Measurements from ENCODE around the gene LDAF1.
"Not testable (repeated sequence)": the region's sequence is repeated elsewhere in the genome, so short reads cannot be mapped to it uniquely, and the experiment has no call there.

Gene LDAF1

DNA sequence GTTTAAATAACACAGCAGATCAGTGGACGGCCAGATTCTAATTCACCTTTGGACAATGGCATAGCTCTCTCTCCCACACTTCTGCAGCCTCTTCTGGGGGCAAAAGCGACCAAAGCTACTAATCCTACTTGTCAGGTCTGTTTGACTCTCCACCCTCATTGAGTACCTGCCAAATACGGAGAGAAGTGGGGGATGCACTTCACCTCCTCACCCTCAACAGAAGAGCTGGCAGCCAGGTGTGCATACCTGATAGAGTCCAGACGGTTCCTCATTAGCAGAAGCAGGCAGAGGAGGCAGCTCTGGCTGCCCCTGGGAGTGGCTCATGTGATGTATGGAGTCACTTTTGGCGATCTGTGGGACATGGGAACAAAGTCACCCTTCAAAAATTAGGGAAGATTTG is 12.7 kb upstream of the LDAF1 start:
- Histone ChIP-seq H3K36me3 (ENCODE audit: control insufficient read depth in 2 of 2, insufficient read depth in 2 of 2, low read length in 2 of 2) (no peaks in the 10 kb centered on the region), H3K4me1 (ENCODE audit: control insufficient read depth in 2 of 2, insufficient read depth in 2 of 2, low read length in 2 of 2) (peaks cover 0 to 1% of the 10 kb centered on the region in 2 donors), H3K9ac (ENCODE audit: low read depth in 1 of 2, low read length in 2 of 2) (no peak overlapping the region), H3K9me3 (ENCODE audit: control insufficient read depth in 2 of 2, low read length in 2 of 2) (no peaks in the 10 kb centered on the region), H3K27me3 (ENCODE audit: control insufficient read depth in 2 of 2, insufficient read depth in 2 of 2, low read length in 2 of 2) (peaks cover 3 to 4% of the 10 kb centered on the region in 2 donors), H3K4me3 (ENCODE audit: low read length in 2 of 2) (no peak overlapping the region), H3K27ac (ENCODE audit: low read depth in 2 of 2, low read length in 2 of 2) (no peak overlapping the region)

DNA sequence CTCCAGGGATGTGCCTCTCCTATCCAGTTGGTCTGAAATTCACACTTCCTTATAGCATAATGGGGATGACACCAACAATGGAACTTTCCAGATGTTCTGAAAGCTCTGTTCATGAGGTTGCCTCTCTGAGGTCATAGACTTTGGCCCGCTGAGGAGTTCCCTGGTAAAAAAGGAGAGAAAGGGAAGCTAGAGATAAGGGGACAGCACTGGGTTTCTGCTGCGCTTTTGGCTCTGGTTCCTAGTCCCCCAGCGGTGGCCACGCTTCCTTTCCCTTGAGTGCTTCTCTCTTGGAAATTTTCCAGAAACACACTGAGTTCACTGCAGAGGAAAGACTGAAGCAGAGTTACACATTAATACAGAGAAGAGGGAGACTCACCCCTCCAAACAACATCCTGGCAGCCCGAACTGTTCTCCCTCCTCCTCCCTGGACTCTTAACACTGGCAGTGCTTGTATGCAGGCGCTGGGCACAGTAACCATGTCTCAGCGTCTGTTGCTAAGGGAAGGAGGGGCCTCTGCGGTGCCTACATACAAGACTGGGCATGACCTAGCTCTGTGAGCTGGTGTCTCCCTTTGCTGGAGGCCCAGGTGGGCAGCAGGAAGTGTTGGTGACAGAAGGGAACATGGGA is 8.0 kb upstream of the LDAF1 start, which contains the start of gene DNAH3:
DNAH3 (minus strand) TSS at position 472 of the 627 bp plus-strand sequence. CDS start 527 bp downstream, outside the sequence.
- Histone ChIP-seq H3K9me3 (ENCODE audit: control insufficient read depth in 2 of 2, low read length in 2 of 2) (no peaks in the 10 kb centered on the region), H3K27me3 (ENCODE audit: control insufficient read depth in 2 of 2, insufficient read depth in 2 of 2, low read length in 2 of 2) (peaks cover 0 to under 1% of the 10 kb centered on the region in 2 donors), H3K36me3 (ENCODE audit: control insufficient read depth in 2 of 2, insufficient read depth in 2 of 2, low read length in 2 of 2) (no peaks in the 10 kb centered on the region), H3K4me3 (ENCODE audit: low read length in 2 of 2) (no peak within 1 kb of the TSS), H3K27ac (ENCODE audit: low read depth in 2 of 2, low read length in 2 of 2) (no peak within 1 kb of the TSS), H3K9ac (ENCODE audit: low read depth in 1 of 2, low read length in 2 of 2) (no peak within 1 kb of the TSS), H3K4me1 (ENCODE audit: control insufficient read depth in 2 of 2, insufficient read depth in 2 of 2, low read length in 2 of 2) (peaks cover 0 to 3% of the 10 kb centered on the region in 2 donors)

DNA sequence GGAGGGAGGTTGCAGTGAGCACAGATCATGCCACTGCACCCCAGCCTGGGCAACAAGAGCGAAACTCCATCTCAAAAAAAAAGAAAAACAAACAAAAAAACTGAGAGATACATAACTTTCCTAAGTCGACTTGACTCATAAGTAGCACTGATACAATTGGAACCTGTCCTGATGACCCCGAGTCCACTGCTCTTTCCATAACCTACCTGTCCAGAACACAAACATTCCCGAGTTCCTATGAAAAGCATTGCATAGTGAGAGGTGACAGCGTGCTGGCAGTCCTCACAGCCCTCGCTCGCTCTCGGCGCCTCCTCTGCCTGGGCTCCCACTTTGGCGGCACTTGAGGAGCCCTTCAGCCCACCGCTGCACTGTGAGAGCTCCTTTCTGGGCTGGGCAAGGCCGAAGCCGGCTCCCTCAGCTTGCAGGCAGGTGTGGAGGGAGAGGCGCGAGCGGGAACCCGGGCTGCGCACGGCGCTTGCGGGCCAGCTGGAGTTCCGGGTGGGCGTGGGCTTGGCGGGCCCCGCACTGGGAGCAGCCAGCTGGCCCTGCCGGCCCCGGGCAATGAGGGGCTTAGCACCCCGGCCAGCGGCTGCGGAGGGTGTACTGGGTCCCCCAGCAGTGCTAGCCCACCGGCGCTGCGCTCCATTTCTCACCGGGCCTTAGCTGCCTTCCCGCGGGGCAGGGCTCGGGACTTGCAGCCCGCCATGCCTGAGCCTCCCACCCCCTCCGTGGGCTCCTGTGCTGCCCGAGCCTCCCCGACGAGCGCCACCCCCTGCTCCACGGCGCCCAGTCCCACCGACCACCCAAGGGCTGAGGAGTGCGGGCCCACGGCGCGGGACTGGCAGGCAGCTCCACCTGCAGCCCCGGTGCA is 6.1 kb upstream of the LDAF1 start:
- not testable (repeated sequence) for H3K4me1 ChIP-seq (ENCODE audit: control insufficient read depth in 2 of 2, insufficient read depth in 2 of 2, low read length in 2 of 2); H3K9ac ChIP-seq (ENCODE audit: low read depth in 1 of 2, low read length in 2 of 2); H3K36me3 ChIP-seq (ENCODE audit: control insufficient read depth in 2 of 2, insufficient read depth in 2 of 2, low read length in 2 of 2); H3K27ac ChIP-seq (ENCODE audit: low read depth in 2 of 2, low read length in 2 of 2); H3K27me3 ChIP-seq (ENCODE audit: control insufficient read depth in 2 of 2, insufficient read depth in 2 of 2, low read length in 2 of 2); H3K9me3 ChIP-seq (ENCODE audit: control insufficient read depth in 2 of 2, low read length in 2 of 2); H3K4me3 ChIP-seq (ENCODE audit: low read length in 2 of 2)

DNA sequence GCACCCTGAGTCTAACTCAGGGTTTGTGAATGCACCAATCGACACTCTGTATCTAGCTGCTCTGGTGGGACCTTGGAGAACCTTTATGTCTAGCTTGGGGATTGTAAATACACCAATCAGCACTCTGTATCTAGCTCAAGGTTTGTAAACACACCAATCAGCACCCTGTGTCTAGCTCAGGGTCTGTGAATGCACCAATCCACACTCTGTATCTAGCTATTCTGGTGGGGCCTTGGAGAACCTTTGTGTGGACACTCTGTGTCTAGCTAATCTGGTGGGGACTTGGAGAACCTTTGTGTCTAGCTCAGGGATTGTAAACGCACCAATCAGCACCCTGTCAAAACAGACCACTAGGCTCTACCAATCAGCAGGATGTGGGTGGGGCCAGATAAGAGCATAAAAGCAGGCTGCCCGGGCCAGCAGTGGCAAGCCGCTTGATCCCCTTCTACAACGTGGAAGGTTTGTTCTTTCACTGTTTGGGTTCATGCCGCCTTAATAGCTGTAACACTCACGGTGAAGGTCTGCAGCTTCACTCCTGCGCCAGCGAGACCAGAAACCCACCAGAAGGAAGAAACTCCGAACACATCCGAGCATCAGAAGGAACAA is 5.2 kb upstream of the LDAF1 start:
- not testable (repeated sequence) for H3K27ac ChIP-seq (ENCODE audit: low read depth in 2 of 2, low read length in 2 of 2); H3K9me3 ChIP-seq (ENCODE audit: control insufficient read depth in 2 of 2, low read length in 2 of 2); H3K36me3 ChIP-seq (ENCODE audit: control insufficient read depth in 2 of 2, insufficient read depth in 2 of 2, low read length in 2 of 2); H3K4me3 ChIP-seq (ENCODE audit: low read length in 2 of 2); H3K9ac ChIP-seq (ENCODE audit: low read depth in 1 of 2, low read length in 2 of 2); H3K27me3 ChIP-seq (ENCODE audit: control insufficient read depth in 2 of 2, insufficient read depth in 2 of 2, low read length in 2 of 2)
- peaks cover 12 to 15% of the 10 kb centered on the region in 2 donors for H3K4me1 ChIP-seq (ENCODE audit: control insufficient read depth in 2 of 2, insufficient read depth in 2 of 2, low read length in 2 of 2)

DNA sequence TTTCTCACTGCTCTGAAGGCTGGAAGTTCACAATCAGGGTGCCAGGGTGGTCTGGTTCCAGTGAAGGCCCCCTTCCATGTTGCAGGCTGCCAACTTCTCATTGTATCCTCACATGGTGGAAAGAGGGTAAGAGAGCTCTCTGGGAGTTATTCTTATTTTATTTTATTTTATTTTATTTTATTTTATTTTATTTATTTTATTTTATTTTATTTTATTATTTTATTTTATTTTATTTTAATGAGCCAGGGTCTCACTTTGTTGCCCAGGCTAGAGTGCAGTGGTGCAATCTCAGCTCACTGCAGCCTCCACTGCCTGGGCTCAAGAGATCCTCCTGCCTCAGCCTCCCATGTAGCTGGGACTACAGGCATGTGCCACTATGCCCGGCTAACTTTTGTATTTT is 2.5 kb upstream of the LDAF1 start:
- peaks cover 13 to 19% of the 10 kb centered on the region in 2 donors for H3K4me1 ChIP-seq (ENCODE audit: control insufficient read depth in 2 of 2, insufficient read depth in 2 of 2, low read length in 2 of 2)
- H3K4me3 ChIP-seq (ENCODE audit: low read length in 2 of 2); H3K27ac ChIP-seq (ENCODE audit: low read depth in 2 of 2, low read length in 2 of 2); H3K27me3 ChIP-seq (ENCODE audit: control insufficient read depth in 2 of 2, insufficient read depth in 2 of 2, low read length in 2 of 2); H3K9me3 ChIP-seq (ENCODE audit: control insufficient read depth in 2 of 2, low read length in 2 of 2); H3K9ac ChIP-seq (ENCODE audit: low read depth in 1 of 2, low read length in 2 of 2); H3K36me3 ChIP-seq (ENCODE audit: control insufficient read depth in 2 of 2, insufficient read depth in 2 of 2, low read length in 2 of 2): not testable (repeated sequence)

DNA sequence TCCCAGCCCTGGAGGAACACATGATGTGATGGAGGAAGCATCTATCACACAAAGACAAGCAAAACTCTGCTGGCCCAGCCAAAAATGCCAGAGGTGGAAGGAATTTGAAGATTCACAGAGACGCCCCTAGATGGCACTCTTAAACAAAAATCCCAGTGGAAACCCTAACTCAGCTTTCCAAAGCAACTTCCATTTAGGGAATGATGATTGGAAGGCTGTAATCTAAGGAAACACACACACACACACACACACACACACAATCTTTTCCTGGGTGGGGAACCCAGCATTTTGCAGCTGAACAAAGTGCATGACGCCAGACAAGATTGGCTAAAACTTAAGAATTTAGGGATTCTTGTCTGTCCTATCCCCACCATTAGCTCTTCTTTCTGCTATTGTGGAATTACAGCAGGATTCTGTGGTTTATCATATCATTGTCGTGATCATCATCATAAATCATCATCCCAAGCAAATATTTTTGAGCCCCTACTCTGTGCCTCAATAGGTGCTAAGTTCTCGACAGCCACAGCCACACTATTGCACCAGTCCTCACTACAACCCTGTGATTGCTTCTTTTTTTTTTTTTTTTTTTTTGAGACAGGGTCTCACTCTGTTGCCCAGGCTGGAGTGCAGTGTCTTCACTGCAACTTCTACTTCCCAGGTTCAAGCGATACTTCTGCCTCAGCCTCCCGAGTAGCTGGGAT is 1.6 kb upstream of the LDAF1 start:
- no peak overlapping the region for H3K27ac ChIP-seq (ENCODE audit: low read depth in 2 of 2, low read length in 2 of 2)
- H3K9ac ChIP-seq (ENCODE audit: low read depth in 1 of 2, low read length in 2 of 2), result peak overlapping the region in 1 of 2 donors; percentile 47
- no peaks in the 10 kb centered on the region for H3K27me3 ChIP-seq (ENCODE audit: control insufficient read depth in 2 of 2, insufficient read depth in 2 of 2, low read length in 2 of 2)
- H3K4me3 ChIP-seq (ENCODE audit: low read length in 2 of 2), result no peak overlapping the region
- no peaks in the 10 kb centered on the region for H3K9me3 ChIP-seq (ENCODE audit: control insufficient read depth in 2 of 2, low read length in 2 of 2)
- H3K4me1 ChIP-seq (ENCODE audit: control insufficient read depth in 2 of 2, insufficient read depth in 2 of 2, low read length in 2 of 2), result peaks cover 13 to 20% of the 10 kb centered on the region in 2 donors
- peaks cover 7 to 9% of the 10 kb centered on the region in 2 donors for H3K36me3 ChIP-seq (ENCODE audit: control insufficient read depth in 2 of 2, insufficient read depth in 2 of 2, low read length in 2 of 2)

DNA sequence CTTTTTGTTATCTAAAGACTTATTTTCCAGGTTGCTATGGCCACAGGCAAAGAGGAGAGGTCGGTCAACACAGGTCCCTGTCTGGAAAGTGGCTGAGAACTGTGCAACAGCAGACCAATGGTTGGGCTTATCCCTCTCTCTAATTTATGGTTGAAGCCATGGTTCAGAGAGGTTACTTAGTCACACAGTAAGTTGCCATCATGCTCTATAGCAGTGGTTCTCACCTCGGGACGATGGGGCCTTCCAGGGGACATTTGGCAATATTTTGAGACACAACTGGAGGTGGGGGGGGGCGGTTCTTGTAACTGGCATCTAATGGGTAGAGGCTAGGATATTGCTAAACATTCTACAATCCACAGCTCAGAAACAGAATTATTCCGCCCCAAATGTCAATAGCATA is 842 bp upstream of the LDAF1 start:
- H3K4me3 ChIP-seq (ENCODE audit: low read length in 2 of 2), result peak overlapping the region in 1 of 2 donors; percentile 86
- H3K9me3 ChIP-seq (ENCODE audit: control insufficient read depth in 2 of 2, low read length in 2 of 2), result no peaks in the 10 kb centered on the region
- peaks cover 13 to 21% of the 10 kb centered on the region in 2 donors for H3K4me1 ChIP-seq (ENCODE audit: control insufficient read depth in 2 of 2, insufficient read depth in 2 of 2, low read length in 2 of 2)
- peaks cover 8 to 12% of the 10 kb centered on the region in 2 donors for H3K36me3 ChIP-seq (ENCODE audit: control insufficient read depth in 2 of 2, insufficient read depth in 2 of 2, low read length in 2 of 2)
- peak overlapping the region; percentile 79 to 86 for H3K9ac ChIP-seq (ENCODE audit: low read depth in 1 of 2, low read length in 2 of 2)
- peak overlapping the region; percentile 62 to 80 for H3K27ac ChIP-seq (ENCODE audit: low read depth in 2 of 2, low read length in 2 of 2)
- H3K27me3 ChIP-seq (ENCODE audit: control insufficient read depth in 2 of 2, insufficient read depth in 2 of 2, low read length in 2 of 2), result no peaks in the 10 kb centered on the region

DNA sequence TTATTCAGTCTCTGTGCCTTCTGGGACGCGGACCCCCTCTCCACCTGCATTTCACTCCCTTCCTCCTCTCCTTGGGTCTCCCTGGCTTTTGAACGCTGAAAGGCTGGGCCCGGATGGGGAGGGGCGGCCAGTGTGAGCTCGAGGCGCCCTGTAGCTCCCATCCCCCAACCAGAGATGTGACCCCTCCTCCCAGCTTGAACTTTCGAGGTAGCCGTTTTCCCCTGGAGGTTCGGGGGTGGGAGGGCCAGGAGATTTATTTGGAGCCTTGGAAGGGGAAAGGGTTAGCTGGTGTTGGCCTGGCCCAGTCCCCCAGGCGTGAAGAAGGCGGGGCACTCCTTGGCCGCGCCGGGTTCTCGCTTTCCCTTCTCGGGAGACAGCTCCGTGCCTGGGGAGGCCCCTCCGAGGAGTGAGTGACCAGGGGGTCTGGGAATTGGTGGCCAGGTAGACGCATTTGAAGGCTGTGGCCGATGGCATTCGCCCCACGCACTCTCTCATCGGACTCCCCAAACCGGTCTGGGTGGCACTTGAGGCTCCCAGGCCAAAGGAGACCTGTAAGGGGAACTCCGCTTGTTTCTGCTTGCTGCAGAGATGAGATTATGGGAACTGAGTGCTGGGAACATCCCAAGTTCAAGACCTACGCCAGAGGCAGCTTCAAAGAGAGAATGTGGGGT is 942 bp downstream of the LDAF1 start:
- H3K4me1 ChIP-seq (ENCODE audit: control insufficient read depth in 2 of 2, insufficient read depth in 2 of 2, low read length in 2 of 2), result peaks cover 13 to 26% of the 10 kb centered on the region in 2 donors
- H3K4me3 ChIP-seq (ENCODE audit: low read length in 2 of 2), result peak overlapping the region; percentile 76 to 86
- H3K27ac ChIP-seq (ENCODE audit: low read depth in 2 of 2, low read length in 2 of 2), result peak overlapping the region; percentile 62 to 80
- peak overlapping the region; percentile 83 to 86 for H3K9ac ChIP-seq (ENCODE audit: low read depth in 1 of 2, low read length in 2 of 2)
- no peaks in the 10 kb centered on the region for H3K9me3 ChIP-seq (ENCODE audit: control insufficient read depth in 2 of 2, low read length in 2 of 2)
- H3K27me3 ChIP-seq (ENCODE audit: control insufficient read depth in 2 of 2, insufficient read depth in 2 of 2, low read length in 2 of 2), result no peaks in the 10 kb centered on the region
- H3K36me3 ChIP-seq (ENCODE audit: control insufficient read depth in 2 of 2, insufficient read depth in 2 of 2, low read length in 2 of 2), result peaks cover 12 to 21% of the 10 kb centered on the region in 2 donors

DNA sequence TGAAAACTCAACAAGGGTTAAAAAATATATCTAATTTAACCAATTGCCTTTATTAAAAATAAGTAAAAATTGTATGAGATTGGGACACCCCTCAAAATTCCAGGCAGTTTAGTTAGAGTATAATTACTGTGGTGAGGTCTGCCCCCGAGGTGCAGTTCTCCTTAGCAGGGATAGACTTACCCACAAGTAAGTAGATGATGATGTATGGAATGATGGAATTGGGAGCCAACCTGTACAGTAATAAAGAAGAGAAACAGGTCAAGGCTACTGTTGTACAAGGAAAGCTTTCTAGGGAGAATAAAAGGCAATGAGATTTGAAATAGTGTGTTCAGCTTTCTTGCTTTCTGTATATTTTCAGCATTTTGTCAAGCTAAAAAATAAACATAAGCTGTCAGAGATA is 1.8 kb downstream of the LDAF1 start:
- no peak overlapping the region for H3K4me3 ChIP-seq (ENCODE audit: low read length in 2 of 2)

More for the DNA sequence above, 1.8 kb downstream of the LDAF1 start:
- peaks cover 13 to 27% of the 10 kb centered on the region in 2 donors for H3K36me3 ChIP-seq (ENCODE audit: control insufficient read depth in 2 of 2, insufficient read depth in 2 of 2, low read length in 2 of 2)
- no peaks in the 10 kb centered on the region for H3K9me3 ChIP-seq (ENCODE audit: control insufficient read depth in 2 of 2, low read length in 2 of 2)
- no peak overlapping the region for H3K9ac ChIP-seq (ENCODE audit: low read depth in 1 of 2, low read length in 2 of 2)
- no peaks in the 10 kb centered on the region for H3K27me3 ChIP-seq (ENCODE audit: control insufficient read depth in 2 of 2, insufficient read depth in 2 of 2, low read length in 2 of 2)
- H3K27ac ChIP-seq (ENCODE audit: low read depth in 2 of 2, low read length in 2 of 2), result no peak overlapping the region
- peaks cover 13 to 26% of the 10 kb centered on the region in 2 donors for H3K4me1 ChIP-seq (ENCODE audit: control insufficient read depth in 2 of 2, insufficient read depth in 2 of 2, low read length in 2 of 2)
